Measurements from ENCODE around the gene TMEM178A. TPM values are rescaled to one million over a fixed set of nuclear protein-coding genes. Genes with fewer than 3 reads are reported as not detected.

Gene TMEM178A
- total RNA-seq, 2 donors from 2014 or later: 5.5 to 7.4 TPM

- H3K9me3 ChIP-seq (ENCODE audit: control insufficient read depth, low read length): no peaks in the 10 kb centered on the region
- Mint-ChIP-seq H3K4me3 (no peak overlapping the region), H3K36me3 (ENCODE audit: low read depth) (peaks cover 36% of the 10 kb centered on the region), H3K27ac (no peak overlapping the region), H3K27me3 (ENCODE audit: insufficient read depth) (no peaks in the 10 kb centered on the region), H3K9me3 (peaks cover 2% of the 10 kb centered on the region), H3K4me1 (peaks cover 9% of the 10 kb centered on the region)
- H3K36me3 ChIP-seq (ENCODE audit: control insufficient read depth, insufficient read depth, low read length): peaks cover 49% of the 10 kb centered on the region
- H3K4me1 ChIP-seq (ENCODE audit: control insufficient read depth, insufficient read depth, low read length): no peaks in the 10 kb centered on the region
- no peak for DNase-seq
- WGBS, 2 experiments (ENCODE audit: insufficient coverage in 1 of 2, insufficient read length in 1 of 2): 90 to 91% methylated on average over 8 to 9 of the region's 10 CpGs
- TF ChIP-seq CTCF (conservative IDR thresholded peaks at IDR 0.05): no peak
- H3K9ac ChIP-seq (ENCODE audit: extremely low read depth, low read length, poor library complexity, severe bottlenecking): no peak overlapping the region
- no peak overlapping the region for H3K27ac ChIP-seq (ENCODE audit: low read depth, low read length)
- no peaks in the 10 kb centered on the region for H3K27me3 ChIP-seq (ENCODE audit: control insufficient read depth, insufficient read depth, low read length, poor library complexity, severe bottlenecking)
- no peak overlapping the region for H3K4me3 ChIP-seq (ENCODE audit: low read length)
Observed at GRCh38 chr2:39733070-39733674, 67.5 kb downstream of the TMEM178A start.

- Mint-ChIP-seq H3K4me3 (no peak overlapping the region), H3K27me3 (ENCODE audit: insufficient read depth) (no peaks in the 10 kb centered on the region), H3K36me3 (ENCODE audit: low read depth) (peaks cover 40% of the 10 kb centered on the region), H3K9me3 (peaks cover 2% of the 10 kb centered on the region), H3K27ac (no peak overlapping the region), H3K4me1 (peaks cover 15% of the 10 kb centered on the region)
- no peak overlapping the region for H3K27ac ChIP-seq (ENCODE audit: low read depth, low read length)
- H3K4me1 ChIP-seq (ENCODE audit: control insufficient read depth, insufficient read depth, low read length): no peaks in the 10 kb centered on the region
- H3K4me3 ChIP-seq (ENCODE audit: low read length): no peak overlapping the region
- no peak for DNase-seq
- H3K36me3 ChIP-seq (ENCODE audit: control insufficient read depth, insufficient read depth, low read length): peaks cover 49% of the 10 kb centered on the region
- H3K9ac ChIP-seq (ENCODE audit: extremely low read depth, low read length, poor library complexity, severe bottlenecking): no peak overlapping the region
- H3K9me3 ChIP-seq (ENCODE audit: control insufficient read depth, low read length): no peaks in the 10 kb centered on the region
- no peak for TF ChIP-seq CTCF (conservative IDR thresholded peaks at IDR 0.05)
- no peaks in the 10 kb centered on the region for H3K27me3 ChIP-seq (ENCODE audit: control insufficient read depth, insufficient read depth, low read length, poor library complexity, severe bottlenecking)
Observed at GRCh38 chr2:39734445-39734844, 68.7 kb downstream of the TMEM178A start.

- Histone ChIP-seq H3K27me3 (ENCODE audit: control insufficient read depth, insufficient read depth, low read length, poor library complexity, severe bottlenecking) (no peaks in the 10 kb centered on the region), H3K4me1 (ENCODE audit: control insufficient read depth, insufficient read depth, low read length) (no peaks in the 10 kb centered on the region), H3K4me3 (ENCODE audit: low read length) (no peak overlapping the region), H3K9me3 (ENCODE audit: control insufficient read depth, low read length) (no peaks in the 10 kb centered on the region), H3K27ac (ENCODE audit: low read depth, low read length) (no peak overlapping the region), H3K36me3 (ENCODE audit: control insufficient read depth, insufficient read depth, low read length) (peaks cover 49% of the 10 kb centered on the region), H3K9ac (ENCODE audit: extremely low read depth, low read length, poor library complexity, severe bottlenecking) (no peak overlapping the region)
- no peak overlapping the region for H3K4me3 Mint-ChIP-seq
- DNase-seq: no peak
- H3K27ac Mint-ChIP-seq: no peak overlapping the region
- peaks cover 2% of the 10 kb centered on the region for H3K9me3 Mint-ChIP-seq
- TF ChIP-seq CTCF (conservative IDR thresholded peaks at IDR 0.05): no peak
- H3K36me3 Mint-ChIP-seq (ENCODE audit: low read depth): peaks cover 40% of the 10 kb centered on the region
- H3K4me1 Mint-ChIP-seq: peaks cover 19% of the 10 kb centered on the region
- no peaks in the 10 kb centered on the region for H3K27me3 Mint-ChIP-seq (ENCODE audit: insufficient read depth)
- 94 to 100% methylated on average over 3 of the region's 3 CpGs for WGBS, 2 experiments (ENCODE audit: insufficient coverage in 1 of 2, insufficient read length in 1 of 2)
Observed at GRCh38 chr2:39735648-39736047, 69.9 kb downstream of the TMEM178A start.

Data from endodermal cell (in vitro differentiated cells).